GM18873 (cell line): ENCODE results near the gene NXF3.
"Not testable (repeated sequence)": the region's sequence is repeated elsewhere in the genome, so short reads cannot be mapped to it uniquely, and the experiment has no call there.

Experiments
- ATAC-seq: cut with Tn5 transposase; IDR thresholded peaks from one replicate; pipeline ENCODE4 v1.9.1; 2021; ENCODE audit warnings: mild to moderate bottlenecking, moderate library complexity, moderate number of reproducible peaks; ENCODE audit not compliant: unreplicated experiment, low FRiP score

Gene NXF3

GRCh38 chrX:103092942-103093341 is at the start of gene NXF3:
Gene NXF3 (minus strand): TSS chrX:103093143. CDS start chrX:103093023, 120 bp downstream.
- ATAC-seq, result no peak

- ATAC-seq, result not testable (repeated sequence)
Observed at GRCh38 chrX:103136528-103136927, 43.6 kb upstream of the NXF3 start.

GRCh38 chrX:103124284-103124683 is 31.3 kb upstream of the NXF3 start:
- no peak for ATAC-seq

GRCh38 chrX:103120748-103121147 is 27.8 kb upstream of the NXF3 start:
- ATAC-seq, result no peak

GRCh38 chrX:103116970-103117369 is 24.0 kb upstream of the NXF3 start:
- not testable (repeated sequence) for ATAC-seq

- ATAC-seq, result not testable (repeated sequence)
Observed at GRCh38 chrX:103109497-103109896, 16.6 kb upstream of the NXF3 start.

- ATAC-seq, result no peak
Observed at GRCh38 chrX:103107836-103108235, 14.9 kb upstream of the NXF3 start.

GRCh38 chrX:103107227-103107737 is 14.3 kb upstream of the NXF3 start:
- not testable (repeated sequence) for ATAC-seq

- not testable (repeated sequence) for ATAC-seq
Observed at GRCh38 chrX:103104370-103104769, 11.4 kb upstream of the NXF3 start.

- ATAC-seq, result not testable (repeated sequence)
Observed at GRCh38 chrX:103103866-103104265, 10.9 kb upstream of the NXF3 start.

- no peak for ATAC-seq
Observed at GRCh38 chrX:103101299-103102042, 8.5 kb upstream of the NXF3 start.

- no peak for ATAC-seq
Observed at GRCh38 chrX:103100484-103100883, 7.5 kb upstream of the NXF3 start.

- ATAC-seq, result no peak
Observed at GRCh38 chrX:103099691-103100090, 6.7 kb upstream of the NXF3 start.

GRCh38 chrX:103098488-103098887 is 5.5 kb upstream of the NXF3 start:
- no peak for ATAC-seq

GRCh38 chrX:103081051-103081450 is 11.9 kb downstream of the NXF3 start:
- no peak for ATAC-seq

GRCh38 chrX:103073467-103073866 is 19.5 kb downstream of the NXF3 start:
- ATAC-seq, result no peak

- no peak for ATAC-seq
Observed at GRCh38 chrX:103066606-103067005, 26.3 kb downstream of the NXF3 start.

- ATAC-seq, result no peak
Observed at GRCh38 chrX:103063918-103064434, 29.0 kb downstream of the NXF3 start, which contains the start of gene BEX1. Gene BEX1 (minus strand): TSS chrX:103064171. CDS start chrX:103063274, 897 bp downstream.

- ATAC-seq, result no peak
Observed at GRCh38 chrX:103063191-103063845, 29.6 kb downstream of the NXF3 start.

- ATAC-seq, result no peak
Observed at GRCh38 chrX:103061486-103061885, 31.5 kb downstream of the NXF3 start.

GRCh38 chrX:103056902-103057301 is 36.0 kb downstream of the NXF3 start:
- ATAC-seq, result no peak
